ENCODE measurements around the gene OR1M1. TPM values are rescaled to one million over a fixed set of nuclear protein-coding genes. Genes with fewer than 3 reads are reported as not detected.

Gene OR1M1
- total RNA-seq, 4 donors from 2014 or later, result not detected

DNA sequence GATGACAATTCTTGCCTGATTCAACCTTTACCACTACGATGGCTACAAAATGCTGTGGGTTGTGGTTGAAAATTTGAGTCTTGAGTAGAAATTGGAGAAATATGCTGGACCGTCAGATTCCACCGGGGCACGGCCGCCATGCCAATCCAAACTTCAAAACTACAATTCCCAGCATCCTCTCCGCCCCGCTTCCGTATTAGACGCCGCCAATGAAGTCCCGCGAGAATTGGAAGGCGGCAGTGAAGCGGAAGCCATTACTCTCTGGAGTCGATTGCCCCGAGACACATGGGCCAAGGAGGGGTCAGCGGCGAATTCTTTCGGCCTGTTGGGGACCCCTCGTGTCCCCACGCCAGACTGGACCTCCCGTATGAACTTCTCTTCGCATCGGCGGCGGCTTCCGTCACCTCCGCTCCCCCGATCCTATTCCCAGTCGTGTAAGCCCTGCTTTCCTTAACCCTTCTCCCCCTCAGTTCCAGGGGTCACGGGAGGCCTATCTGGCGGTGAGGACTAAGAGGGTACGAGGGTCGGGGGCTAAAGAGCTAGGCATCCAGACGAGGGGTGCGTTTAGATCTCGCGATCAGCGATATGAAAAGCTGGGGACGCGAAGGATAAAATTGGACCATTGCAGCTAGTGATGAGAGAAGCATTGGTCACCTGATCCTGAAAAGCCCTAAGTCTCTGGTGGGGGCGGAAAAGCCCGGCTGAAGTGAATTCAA, 53.5 kb downstream of the OR1M1 start, which contains the start of gene ZNF317:
ZNF317 (plus strand) TSS at position 239 of the 716 bp plus-strand sequence. CDS start 15,620 bp downstream, outside the sequence.
- H3K27me3 ChIP-seq, result no peaks in the 10 kb centered on the region
- H3K27ac ChIP-seq, result peak within 1 kb of the TSS; percentile 78 to 86 (median 84)
- peaks cover 0 to 15% (median 3%) of the 10 kb centered on the region in 4 donors for H3K9me3 ChIP-seq
- peak; percentile 89 to 98 (median 97) for DNase-seq
- TF ChIP-seq POLR2A (IDR thresholded peaks at IDR 0.05), result peak in 1 of 2 donors; percentile 52
- TF ChIP-seq, protein P1, sequence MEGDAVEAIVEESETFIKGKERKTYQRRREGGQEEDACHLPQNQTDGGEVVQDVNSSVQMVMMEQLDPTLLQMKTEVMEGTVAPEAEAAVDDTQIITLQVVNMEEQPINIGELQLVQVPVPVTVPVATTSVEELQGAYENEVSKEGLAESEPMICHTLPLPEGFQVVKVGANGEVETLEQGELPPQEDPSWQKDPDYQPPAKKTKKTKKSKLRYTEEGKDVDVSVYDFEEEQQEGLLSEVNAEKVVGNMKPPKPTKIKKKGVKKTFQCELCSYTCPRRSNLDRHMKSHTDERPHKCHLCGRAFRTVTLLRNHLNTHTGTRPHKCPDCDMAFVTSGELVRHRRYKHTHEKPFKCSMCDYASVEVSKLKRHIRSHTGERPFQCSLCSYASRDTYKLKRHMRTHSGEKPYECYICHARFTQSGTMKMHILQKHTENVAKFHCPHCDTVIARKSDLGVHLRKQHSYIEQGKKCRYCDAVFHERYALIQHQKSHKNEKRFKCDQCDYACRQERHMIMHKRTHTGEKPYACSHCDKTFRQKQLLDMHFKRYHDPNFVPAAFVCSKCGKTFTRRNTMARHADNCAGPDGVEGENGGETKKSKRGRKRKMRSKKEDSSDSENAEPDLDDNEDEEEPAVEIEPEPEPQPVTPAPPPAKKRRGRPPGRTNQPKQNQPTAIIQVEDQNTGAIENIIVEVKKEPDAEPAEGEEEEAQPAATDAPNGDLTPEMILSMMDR (IDR thresholded peaks at IDR 0.05), result no peak
- H3K4me3 ChIP-seq, result peak within 1 kb of the TSS; percentile 50 to 93 (median 72)
- H3K4me1 ChIP-seq, result peaks cover 0 to 14% (median 3%) of the 10 kb centered on the region in 4 donors
- H3K36me3 ChIP-seq, result no peaks in the 10 kb centered on the region

DNA sequence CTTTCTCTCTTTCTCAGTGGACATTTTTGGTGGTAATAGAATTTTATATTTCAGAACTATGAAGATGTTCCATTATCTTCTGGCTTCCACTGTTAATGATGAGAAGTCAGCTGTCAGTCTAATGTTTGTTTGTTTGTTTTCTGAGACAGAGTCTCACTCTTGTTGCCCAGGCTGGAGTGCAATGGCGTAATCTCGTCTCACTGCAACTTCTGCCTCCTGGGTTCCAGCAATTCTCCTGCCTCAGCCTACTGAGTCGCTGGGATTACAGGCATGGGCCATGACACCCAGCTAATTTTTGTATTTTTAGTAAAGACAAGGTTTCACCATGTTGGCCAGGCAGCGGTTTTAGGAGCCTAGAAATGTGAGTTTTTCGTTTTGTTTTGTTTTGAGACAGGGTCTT, 58.1 kb downstream of the OR1M1 start:
- H3K36me3 ChIP-seq, result peaks cover 0 to 20% (median 0%) of the 10 kb centered on the region in 3 donors
- no peak overlapping the region for H3K4me3 ChIP-seq
- DNase-seq, result no peak
- peaks cover 0 to 14% (median 3%) of the 10 kb centered on the region in 4 donors for H3K4me1 ChIP-seq
- H3K27ac ChIP-seq, result no peak overlapping the region
- no peaks in the 10 kb centered on the region for H3K27me3 ChIP-seq
- no peak for TF ChIP-seq POLR2A (IDR thresholded peaks at IDR 0.05)
- TF ChIP-seq, protein P1 (IDR thresholded peaks at IDR 0.05), result no peak
- H3K9me3 ChIP-seq, result peaks cover 0 to 17% (median 3%) of the 10 kb centered on the region in 4 donors

Small RNAs within 50 kb of the gene (small RNA-seq; reads per million reads assigned to genes)
- 0 reads per million in 2 donors for gene OR1M4P

Other genes starting within 250 kb of the OR1M1 start
- not detected for gene MUC16, start 76.7 kb upstream of the OR1M1 start, total RNA-seq
- not detected for gene OR7G2, start 20.4 kb downstream of the OR1M1 start, total RNA-seq
- not detected for gene OR7G1, start 28.7 kb downstream of the OR1M1 start, total RNA-seq
- gene OR7G3, start 39.9 kb downstream of the OR1M1 start, total RNA-seq, result not detected
- gene ZNF317, start 53.3 kb downstream of the OR1M1 start, total RNA-seq, result 10 to 100 TPM; 19.8 to 37.1 (median 30.5) TPM
- gene OR7D2, start 91.9 kb downstream of the OR1M1 start, total RNA-seq, result not detected
- gene OR7D4, start 132.5 kb downstream of the OR1M1 start, total RNA-seq, result not detected
- not detected for gene OR7E24, start 163.9 kb downstream of the OR1M1 start, total RNA-seq
- gene ZNF699, start 222.8 kb downstream of the OR1M1 start, total RNA-seq, result 10 to 100 TPM in 2 of 4 donors, 1 to 10 TPM in 2; 4.4 to 23.1 (median 9.0) TPM
- 10 to 100 TPM; 10.3 to 22.3 (median 14.2) TPM for gene ZNF559, start 237.1 kb downstream of the OR1M1 start, total RNA-seq

Data from Peyer's patch (tissue), 4 donors.